NCI-H2196 (cell line): ENCODE data around the gene ZFHX2.
"Not testable (repeated sequence)": the region's sequence is repeated elsewhere in the genome, so short reads cannot be mapped to it uniquely, and the experiment has no call there.

Source experiments
- DNase-seq: peaks from one replicate; lab custom pipeline; 2025; ENCODE audit not compliant: unreplicated experiment; lab: John Stamatoyannopoulos, UW

Gene ZFHX2

DNA sequence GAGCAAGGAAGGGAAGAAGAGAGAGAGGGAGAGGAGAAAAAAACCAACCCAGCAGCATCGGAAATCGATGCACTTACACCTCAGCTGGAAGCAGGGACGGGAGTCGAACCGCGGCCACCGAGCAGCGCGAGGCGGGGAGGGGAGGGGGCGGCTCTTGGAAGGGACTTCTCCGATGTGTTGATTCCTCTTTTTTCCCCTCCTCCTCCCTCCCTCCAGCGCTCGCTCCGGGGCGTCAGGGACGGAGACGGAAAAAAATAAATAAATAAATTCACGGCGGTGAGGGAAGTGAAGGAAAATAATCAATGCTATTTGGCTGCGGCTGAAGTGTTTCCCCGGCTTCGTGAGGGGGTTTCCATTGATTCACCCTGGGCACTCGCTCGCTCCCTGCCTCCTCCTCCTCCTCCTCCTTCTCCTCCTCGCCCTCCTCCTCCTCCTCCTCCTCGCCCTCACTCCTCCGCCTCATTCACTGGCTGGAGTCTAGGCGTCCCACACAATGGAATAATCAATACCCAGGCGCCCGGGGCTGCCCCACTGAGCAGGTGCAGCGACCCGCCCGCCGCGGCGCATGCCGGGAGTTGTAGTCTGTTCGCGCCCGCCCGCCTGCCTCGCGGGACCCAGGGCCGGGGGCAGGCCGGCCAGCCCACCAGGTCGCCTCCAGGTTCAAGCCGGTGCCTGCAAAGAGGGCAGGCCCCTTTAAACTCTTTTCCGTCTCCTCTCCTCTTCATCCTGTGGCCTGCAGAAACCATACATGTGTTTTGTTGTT lies at the start of gene ZFHX2:
Gene ZFHX2 (minus strand): TSS at position 500 of the 763 bp plus-strand sequence. CDS start 16,440 bp downstream, outside the sequence.
- peak; percentile 86 for DNase-seq

DNA sequence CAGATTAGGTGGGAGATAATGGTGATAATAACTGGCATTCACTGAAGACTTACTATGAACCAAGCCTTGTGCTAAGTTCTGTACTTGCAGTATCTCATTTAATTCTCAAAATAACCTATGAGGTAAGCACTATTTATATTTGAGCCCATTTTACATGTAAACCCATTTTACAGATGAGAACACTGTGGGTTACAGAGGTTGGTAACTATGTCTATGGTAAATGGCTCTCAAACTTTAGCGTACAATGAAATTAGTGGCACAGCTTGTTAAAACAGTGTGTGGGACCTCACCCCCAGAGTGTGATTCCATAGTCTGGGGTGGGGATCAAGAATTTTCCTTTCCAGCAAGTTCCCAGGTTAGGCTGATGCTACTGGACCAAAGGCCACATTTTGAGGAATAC lies 49.2 kb upstream of the ZFHX2 start:
- DNase-seq, result no peak

DNA sequence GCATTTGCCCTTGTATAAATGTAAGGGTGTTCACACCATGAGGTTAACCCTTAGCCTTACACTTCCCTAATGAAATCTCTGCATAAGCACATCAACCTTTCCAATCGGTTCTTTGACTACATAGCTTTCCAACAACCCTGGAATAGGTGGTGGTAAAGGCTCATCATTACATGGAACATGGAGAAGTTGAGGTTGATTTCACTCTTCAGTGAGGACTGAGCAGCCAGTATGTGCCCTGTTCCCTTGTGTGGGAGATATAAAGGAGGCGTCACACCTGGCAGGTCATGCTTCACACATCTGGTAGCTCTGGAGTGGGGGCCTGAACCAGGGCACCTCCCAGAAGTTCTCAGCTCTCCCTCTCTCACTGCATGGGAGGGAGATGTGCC lies 48.8 kb upstream of the ZFHX2 start:
- DNase-seq, result no peak

DNA sequence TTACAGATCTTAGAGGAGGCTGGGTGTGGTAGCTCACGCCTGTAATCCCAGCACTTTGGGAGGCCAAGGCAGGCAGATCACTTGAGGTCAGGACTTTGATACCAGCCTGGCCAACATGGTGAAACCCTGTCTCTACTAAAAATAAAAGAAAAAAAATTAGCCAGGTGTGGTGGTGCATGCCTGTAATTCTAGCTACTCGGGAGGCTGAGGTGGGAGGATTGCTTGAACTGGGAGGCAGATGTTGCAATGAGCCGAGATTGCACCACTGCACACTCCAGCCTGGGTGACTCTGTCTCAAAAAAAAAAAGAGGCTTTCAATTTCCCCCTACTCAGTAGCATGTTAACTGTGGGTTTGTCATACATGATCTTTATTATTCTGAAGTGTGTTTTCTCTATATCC lies 42.6 kb upstream of the ZFHX2 start:
- DNase-seq, result not testable (repeated sequence)

DNA sequence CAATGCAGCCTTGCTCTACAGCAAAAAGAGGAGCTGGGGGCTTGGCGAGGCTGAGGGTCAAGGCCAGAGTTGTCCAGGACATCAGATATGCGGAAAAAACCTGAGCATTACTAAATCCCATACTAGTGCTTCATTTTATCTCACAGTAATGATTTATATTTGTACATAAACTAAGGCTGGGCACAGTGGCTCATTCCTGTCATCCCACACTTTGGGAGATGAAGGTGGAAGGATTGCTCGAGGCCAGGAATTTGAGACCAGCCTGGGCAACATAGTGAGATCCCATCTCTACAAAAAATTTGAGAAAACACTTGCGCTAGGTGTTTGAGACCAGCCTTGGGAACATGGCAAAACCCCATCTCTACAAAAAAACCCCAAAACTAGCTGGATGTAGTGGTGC lies 38.6 kb upstream of the ZFHX2 start:
- DNase-seq, result no peak

DNA sequence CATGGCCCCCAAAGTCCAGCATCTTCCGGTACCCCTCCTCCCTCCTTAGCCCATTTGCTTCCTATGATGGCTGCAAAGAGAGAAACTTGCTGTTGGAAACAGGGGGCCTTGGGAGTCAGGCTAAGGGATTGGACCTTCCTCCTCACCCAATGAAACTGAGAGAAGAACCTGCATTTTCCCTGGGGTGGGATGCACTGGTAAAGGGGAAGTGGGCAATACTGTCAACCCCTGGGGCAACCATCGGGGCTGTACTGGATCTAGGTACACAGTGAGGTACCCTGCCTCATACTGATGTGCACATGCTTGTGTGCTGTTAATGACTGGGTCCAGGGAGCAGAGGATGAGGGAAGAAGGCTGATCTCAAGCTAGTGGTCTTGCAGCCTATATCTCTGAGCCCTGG lies 38.0 kb upstream of the ZFHX2 start:
- DNase-seq, result no peak

DNA sequence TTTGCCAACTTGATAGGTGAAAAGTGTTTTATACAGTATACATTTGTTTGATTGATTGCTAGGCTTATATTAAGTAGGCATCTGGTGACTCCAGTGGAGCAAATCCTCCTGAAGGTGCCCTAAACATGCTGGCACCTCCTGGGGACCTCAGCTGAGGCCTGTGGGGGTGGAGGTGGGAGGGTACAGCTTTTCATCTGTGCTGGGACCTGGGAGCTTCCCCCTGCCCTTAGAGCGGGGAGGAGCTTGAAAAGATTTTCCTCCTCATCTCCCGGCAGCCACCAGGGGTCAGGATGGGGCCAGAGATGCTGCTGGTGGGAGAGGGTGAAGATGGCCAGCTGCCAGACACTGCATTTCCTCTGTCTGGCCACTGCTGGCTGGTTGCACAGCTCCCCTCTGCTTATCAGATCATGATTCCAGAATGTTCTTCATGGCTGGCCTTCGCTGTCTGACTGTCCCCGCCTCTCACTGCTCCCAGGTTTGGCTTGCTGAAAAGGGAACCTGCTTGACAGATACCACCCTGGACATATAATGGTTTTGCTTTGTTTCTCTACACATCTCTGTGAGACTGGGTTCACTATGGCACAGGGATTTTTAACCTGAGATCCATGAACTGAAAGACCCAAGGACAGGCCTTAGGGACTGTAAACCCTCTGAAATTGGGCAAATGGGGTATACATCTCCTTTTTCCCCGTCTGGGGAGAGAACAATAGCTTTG lies 37.5 kb upstream of the ZFHX2 start:
- DNase-seq, result peak; percentile 87

DNA sequence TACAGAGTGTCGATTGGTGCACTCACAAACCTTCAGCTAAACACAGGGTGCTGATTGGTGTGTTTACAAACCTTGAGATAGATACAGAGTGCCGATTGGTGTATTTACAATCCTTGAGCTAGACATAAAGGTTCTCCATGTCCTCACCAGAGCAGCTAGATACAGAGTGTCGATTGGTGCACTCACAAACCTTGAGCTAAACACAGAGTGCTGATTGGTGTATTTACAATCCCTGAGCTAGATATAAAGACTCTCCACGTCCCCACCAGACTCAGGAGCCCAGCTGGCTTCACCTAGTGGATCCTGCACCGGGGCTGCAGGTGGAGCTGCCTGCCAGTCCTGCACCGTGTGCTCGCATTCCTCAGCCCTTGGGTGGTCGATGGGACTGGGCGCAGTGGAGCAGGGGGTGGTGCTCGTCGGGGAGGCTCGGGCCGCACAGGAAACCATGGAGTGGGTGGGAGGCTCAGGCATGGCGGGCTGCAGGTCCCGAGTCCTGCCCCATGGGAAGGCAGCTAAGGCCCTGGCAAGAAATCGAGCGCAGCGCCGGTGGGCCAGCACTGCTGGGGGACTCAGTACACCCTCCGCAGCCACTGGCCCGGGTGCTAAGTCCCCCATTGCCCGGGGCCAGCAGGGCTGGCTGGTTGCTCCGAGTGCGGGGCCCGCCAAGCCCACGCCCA lies 33.1 kb upstream of the ZFHX2 start:
- DNase-seq, result not testable (repeated sequence)

DNA sequence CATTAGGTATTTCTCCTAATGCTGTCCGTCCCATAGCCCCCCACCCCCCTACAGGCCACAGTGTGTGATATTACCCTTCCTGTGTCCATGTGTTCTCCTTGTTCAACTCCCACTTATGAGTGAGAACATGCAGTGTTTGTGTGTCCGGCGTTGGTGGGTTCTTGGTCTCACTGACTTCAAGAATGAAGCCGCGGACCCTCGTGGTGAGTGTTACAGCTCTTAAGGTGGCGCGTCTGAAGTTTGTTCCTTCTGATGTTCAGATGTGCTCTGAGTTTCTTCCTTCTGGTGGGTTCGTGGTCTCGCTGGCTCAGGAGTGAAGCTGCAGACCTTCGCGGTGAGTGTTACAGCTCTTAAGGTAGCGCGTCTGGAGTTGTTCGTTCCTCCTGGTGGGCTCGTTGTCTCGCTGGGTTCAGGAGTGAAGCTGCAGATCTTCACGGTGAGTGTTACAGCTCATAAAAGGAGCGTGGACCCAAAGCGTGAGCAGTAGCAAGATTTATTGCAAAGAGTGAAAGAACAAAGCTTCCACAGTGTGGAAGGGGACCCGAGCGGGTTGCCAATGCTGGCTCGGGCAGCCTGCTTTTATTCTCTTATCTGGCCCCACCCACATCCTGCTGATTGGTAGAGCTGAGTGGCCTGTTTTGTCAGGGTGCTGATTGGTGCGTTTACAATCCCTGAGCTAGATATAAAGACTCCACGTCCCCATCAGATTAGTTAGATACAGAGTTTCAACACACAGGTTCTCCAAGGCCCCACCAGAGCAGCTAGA lies 32.4 kb upstream of the ZFHX2 start:
- DNase-seq, result not testable (repeated sequence)

DNA sequence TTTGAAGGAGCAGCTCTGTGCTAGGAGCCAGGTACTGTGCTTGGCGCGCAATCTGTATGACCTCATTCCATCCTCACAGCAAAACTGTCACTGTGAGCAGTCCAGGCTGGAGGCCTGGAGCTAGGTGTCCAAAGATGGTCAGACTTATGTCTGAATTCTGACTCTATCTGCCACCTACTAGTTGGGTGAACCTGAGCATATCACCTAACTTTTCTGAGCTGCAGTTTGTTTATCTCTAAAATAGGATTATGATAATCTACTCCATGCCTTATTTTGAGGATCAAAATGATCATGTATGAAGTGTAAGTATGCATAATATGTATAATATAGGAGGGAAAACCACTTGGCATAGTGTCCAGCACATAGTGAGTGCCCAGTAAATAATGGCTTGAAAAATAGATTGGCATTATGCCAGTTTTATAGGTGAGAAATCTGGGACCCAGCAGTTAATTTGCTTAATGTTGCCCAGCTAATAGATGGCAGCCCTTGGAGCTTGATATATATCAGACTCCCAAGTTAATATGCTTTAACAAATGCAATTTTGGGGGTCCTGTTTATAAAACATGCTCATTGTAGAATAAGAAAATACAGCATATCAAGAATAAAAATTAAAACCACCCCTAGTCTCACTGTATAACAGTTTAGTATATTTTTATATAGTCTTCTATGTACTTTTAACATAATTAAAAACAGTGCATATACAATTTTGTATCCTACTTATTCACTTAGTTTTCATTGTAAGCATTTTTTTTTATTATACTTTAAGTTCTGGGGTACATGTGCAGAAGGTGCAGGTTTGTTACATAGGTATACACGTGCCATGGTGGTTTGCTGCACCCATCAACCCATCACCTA lies 31.6 kb upstream of the ZFHX2 start:
- no peak for DNase-seq

DNA sequence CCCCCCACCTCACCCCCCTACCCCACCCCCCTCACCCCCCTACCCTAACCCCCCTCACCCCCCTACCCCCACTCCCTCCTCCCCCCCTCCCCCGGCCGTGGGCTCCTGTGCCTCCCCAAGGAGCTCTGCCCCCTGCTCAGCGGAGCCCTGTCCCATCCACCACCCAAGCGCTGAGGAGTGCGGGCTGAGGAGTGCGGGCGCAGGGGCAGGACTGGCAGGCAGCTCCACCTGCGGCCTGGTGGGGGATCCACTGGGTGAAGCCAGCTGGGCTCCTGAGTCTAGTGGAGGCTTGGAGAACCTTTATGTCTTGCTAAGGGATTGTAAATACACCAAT lies 29.4 kb upstream of the ZFHX2 start:
- no peak for DNase-seq

DNA sequence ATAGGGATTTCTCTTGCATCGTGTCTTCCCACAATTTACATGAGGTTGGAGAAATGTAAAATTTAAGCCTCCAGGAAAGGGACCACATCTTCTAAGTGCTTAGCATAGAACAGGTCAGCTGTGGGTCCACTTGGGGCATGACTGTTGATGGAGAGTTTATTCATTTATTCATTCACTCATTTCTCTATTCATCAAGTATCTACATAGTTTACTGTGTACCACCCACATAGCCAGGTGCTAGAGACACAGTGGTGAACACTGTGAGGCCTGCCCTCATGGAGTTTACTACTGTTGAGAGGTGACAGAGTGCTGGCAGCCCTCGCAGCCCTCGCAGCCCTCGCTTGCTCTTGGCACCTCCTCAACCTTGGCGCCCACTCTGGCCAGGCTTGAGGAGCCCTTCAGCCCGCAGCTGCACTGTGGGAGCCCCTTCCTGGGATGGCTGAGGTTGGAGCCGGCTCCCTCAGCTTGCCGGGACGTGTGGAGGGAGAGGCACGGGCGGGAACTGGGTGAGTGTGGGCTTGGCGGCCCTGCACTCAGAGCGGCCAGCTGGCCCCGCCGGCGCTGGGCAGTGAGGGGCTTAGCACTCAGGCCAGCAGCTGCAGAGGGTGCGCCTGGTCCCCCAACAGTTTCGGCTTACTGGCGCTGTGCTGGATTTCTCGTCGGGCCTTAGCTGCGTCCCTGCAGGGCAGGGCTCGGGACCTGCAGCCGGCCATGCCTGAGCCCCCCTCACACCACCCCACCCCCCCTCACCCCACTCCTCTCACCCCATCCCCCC lies 28.8 kb upstream of the ZFHX2 start:
- DNase-seq, result no peak

DNA sequence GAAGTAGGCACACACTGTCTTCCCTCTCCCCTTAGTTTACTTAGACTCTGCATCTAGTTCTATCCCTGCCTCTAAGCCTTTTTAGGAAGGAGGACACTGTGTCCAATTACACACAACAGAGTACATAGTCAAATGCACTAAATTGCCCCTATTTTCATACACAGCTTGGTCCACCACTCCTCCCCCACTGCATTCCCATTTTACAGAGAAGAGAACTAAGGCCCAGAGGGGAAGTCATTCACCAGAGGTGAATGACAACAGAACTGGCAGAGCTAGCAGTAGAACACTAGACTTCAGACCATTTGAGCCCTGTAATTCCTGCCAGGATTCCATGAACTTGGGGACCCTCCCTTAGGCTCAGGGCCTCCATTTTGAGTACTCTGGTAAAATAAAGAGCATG lies 28.2 kb upstream of the ZFHX2 start:
- DNase-seq, result no peak

DNA sequence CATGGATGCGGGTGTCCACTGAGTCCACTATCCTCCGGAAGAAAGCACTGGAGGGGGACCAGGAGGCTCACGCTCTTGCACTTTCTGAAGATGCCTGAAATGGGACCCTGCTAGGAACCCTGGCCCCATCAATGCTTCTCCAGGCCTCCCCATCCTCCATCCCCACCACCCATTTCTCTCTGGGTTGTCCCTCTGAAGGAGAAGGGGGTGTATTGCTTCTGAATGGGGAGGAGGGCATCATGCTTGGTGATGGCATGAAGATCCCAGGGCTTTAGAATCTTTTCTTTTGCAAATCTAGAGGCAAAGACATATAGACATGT lies 27.7 kb upstream of the ZFHX2 start:
- DNase-seq, result no peak

DNA sequence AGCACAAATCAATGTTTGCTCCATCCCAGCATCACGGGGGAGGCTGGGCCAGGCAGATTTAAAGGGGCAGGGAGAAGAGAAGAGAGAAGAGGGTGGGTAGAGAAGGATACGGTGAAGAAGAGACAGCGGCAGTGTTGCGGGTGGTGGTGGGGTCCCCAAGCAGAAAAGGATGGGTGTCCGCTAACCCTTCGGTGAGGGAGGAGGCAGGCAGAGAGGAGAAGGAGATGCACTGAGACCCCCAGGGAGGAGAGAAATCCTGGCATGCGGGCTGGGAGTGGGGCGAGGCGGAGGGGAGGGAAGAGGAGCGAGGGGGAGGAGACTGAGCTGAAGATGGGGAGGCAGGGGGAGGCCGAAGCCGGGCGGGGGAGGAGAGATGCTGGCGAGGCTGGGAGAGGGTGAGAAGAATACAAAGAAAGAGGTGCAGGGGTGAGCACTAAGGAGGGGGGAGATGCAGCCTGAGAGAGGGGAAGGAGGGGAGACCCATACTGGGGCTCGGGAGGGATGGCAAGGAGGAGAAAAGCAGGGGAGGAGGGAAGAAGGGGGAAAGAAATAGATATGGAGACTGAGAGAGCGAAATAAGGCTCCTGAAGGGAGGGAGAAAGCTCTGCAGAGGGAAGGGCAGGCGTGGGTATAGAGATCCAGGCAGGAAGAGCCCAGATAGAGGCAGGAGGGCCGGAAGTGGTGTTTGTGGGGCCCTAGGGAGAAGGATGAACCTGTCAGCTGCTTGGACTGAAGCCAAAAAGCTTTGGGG lies 27.2 kb upstream of the ZFHX2 start, which contains the start of gene JPH4:
Gene JPH4 (minus strand): TSS at position 231 of the 751 bp plus-strand sequence. CDS start 1,337 bp downstream, outside the sequence.
- DNase-seq, result no peak

DNA sequence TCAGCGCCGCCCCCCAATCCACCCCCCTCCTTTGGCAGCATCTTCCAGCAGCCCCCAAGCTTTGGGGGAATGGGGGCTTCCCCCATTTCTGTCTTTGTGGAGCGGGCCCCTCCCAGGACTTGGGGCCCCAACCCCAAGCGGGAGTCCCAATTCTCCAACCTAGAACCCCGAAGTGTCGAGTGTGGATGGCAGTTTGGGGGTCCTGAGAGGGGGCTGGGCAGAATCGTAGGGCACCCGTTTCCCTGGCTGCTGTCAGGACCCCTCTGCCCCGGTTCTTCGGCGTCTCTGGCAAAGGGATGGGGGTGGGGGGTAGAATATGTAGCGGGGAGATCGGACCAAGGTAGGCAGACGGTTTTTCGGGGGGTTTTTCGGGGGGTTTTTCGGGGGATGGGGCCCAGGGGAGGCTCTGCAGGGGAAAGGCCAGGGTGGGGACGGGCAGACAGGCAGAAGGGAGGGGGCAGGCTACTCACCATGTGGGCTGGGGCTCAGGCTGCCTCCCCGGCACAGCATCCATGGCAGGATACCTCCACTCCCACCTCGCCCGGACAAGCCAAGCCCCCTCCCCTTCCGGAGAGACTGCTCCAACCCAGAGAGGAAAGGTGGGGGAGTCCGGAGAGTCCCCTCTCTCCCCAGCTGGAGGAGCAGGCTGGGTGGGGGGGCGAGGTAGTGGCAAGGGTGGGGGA lies 26.3 kb upstream of the ZFHX2 start:
- no peak for DNase-seq

DNA sequence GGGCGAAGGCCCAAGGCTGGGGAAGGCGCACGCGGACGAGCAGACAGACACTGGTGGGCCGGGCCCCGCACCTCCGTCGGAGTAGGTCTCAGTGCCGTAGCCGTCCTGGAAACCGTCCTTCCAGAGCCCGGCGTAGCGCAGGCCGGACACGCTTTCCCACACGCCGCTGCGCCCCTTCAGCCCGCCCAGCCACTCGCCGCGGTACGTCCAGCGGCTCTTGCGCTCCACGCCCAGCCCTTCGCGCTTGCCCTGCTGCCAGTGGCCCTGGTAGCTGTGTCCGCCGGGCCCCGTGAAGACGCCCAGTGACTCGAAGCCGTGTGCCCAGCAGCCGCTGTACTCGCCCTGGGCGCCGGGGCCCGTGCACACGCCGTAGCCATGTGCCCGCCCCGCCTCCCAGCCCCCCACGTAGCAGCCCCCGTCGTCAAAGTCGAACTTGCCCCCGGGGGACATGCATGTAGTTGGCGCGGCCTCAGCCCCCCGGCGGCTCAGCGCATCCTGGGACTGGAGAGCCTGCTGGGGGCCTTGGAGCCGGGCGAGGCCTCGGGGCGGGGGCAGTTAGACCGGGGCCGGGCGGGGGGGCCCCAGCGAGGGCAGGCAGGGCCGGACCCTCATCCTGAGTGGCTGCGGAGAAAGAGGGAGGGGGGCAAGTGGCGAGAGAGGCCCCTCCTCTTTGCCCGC lies 25.6 kb upstream of the ZFHX2 start:
- no peak for DNase-seq
